Measurements from ENCODE around the gene ASB2.

ASB2 gene

GRCh38 chr14:93945070-93945399 is 31.3 kb downstream of the ASB2 start:
- DNase-seq: no peak

- no peak for DNase-seq
Observed at GRCh38 chr14:93944348-93945069, 31.9 kb downstream of the ASB2 start.

GRCh38 chr14:93943930-93944329 is 32.4 kb downstream of the ASB2 start:
- DNase-seq: no peak

GRCh38 chr14:93943052-93943451 is 33.3 kb downstream of the ASB2 start:
- DNase-seq: no peak

- DNase-seq: peak; percentile 77
Observed at GRCh38 chr14:93941293-93941910, 35.0 kb downstream of the ASB2 start.

- no peak for DNase-seq
Observed at GRCh38 chr14:93940437-93940836, 35.9 kb downstream of the ASB2 start.

GRCh38 chr14:93939304-93940229 is 36.8 kb downstream of the ASB2 start:
- no peak for DNase-seq

GRCh38 chr14:93938751-93939303 is 37.5 kb downstream of the ASB2 start:
- no peak for DNase-seq

- DNase-seq: no peak
Observed at GRCh38 chr14:93937519-93937918, 38.9 kb downstream of the ASB2 start.

GRCh38 chr14:93936926-93937325 is 39.4 kb downstream of the ASB2 start:
- no peak for DNase-seq

- DNase-seq: no peak
Observed at GRCh38 chr14:93936245-93936644, 40.1 kb downstream of the ASB2 start.

GRCh38 chr14:93935213-93935612 is 41.2 kb downstream of the ASB2 start:
- DNase-seq: no peak

- DNase-seq: no peak
Observed at GRCh38 chr14:93932642-93933041, 43.7 kb downstream of the ASB2 start.

- DNase-seq: no peak
Observed at GRCh38 chr14:93930989-93931307, 45.4 kb downstream of the ASB2 start.

- DNase-seq: no peak
Observed at GRCh38 chr14:93930296-93930988, 45.9 kb downstream of the ASB2 start.

GRCh38 chr14:93929657-93930056 is 46.7 kb downstream of the ASB2 start:
- no peak for DNase-seq

GRCh38 chr14:93929048-93929535 is 47.3 kb downstream of the ASB2 start:
- DNase-seq: no peak

GRCh38 chr14:93928184-93929047 is 48.0 kb downstream of the ASB2 start:
- DNase-seq: no peak

- DNase-seq: no peak
Observed at GRCh38 chr14:93927800-93928145, 48.6 kb downstream of the ASB2 start.

- no peak for DNase-seq
Observed at GRCh38 chr14:93926873-93927799, 49.2 kb downstream of the ASB2 start, which contains the start of gene FAM181A. FAM181A (plus strand) TSS chr14:93927344; CDS start chr14:93928286, 942 bp downstream.
